ENCODE measurements around the gene ESPNL.

Gene ESPNL

DNA sequence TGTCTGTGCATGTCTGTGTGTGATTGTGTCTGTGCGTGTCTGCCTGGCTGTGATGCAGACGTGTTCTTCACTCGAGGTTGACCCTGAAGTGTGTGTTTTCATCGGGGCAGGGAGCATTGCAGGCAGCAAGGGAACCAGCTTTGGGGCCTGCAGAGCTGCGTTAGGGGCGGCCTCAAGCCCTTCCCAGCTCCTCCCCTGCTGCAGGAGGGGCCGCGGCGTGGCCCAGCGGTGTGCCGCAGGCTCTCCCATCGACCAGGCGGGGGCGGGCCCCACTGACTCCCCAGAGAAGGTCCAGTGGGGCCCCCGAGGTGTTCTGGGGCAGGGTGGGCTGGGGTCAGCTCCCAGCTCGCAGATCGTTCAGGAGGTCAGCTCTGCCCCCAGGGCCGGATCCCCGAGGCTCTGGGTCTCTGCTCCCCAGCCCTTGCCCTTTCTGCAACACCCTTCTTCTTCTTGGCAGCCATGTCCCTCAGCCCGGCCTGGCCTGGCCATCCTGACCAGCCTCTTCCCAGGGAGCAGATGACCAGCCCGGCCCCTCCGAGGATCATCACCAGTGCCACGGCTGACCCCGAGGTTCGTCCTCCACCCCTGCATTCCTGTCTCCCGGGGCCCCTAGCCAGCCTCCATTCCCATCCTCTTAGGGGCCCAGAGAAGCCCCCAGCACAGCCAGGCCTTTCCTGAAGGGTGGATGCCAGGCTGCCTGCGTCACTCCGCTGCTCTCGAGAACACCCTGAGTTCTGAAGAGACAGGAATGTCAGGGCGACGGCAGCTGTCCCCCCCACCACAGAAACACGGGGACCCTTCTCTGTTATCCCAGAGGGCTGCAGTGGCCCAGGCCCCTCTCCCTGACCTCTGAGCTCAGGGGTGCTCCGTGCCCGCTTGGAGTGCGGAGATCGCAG lies 27.3 kb downstream of the ESPNL start:
- in situ Hi-C loops (cut with HindIII; ENCODE audit: low sequenced_read_pairs), result no loop called here

DNA sequence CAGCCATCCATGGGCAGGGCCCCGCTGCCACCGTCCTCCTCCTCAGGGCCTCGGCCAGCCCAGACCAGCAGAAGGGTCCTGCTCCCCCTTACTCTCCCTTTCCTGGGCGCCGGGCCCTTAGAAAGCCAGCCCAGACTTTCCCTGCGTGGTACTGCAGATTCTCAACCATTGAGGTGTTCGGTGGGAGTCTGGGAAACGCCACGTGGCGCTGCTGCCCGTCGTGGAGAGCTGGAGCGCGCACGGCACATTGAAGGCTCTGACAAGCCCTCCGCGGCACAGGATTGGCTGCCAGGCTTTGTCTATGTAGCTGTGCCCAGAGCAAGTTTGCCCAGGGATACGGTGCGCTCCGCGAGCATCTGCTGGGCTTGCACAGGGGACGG lies 27.9 kb downstream of the ESPNL start:
- in situ Hi-C loops (cut with HindIII; ENCODE audit: low sequenced_read_pairs), result no loop called here

DNA sequence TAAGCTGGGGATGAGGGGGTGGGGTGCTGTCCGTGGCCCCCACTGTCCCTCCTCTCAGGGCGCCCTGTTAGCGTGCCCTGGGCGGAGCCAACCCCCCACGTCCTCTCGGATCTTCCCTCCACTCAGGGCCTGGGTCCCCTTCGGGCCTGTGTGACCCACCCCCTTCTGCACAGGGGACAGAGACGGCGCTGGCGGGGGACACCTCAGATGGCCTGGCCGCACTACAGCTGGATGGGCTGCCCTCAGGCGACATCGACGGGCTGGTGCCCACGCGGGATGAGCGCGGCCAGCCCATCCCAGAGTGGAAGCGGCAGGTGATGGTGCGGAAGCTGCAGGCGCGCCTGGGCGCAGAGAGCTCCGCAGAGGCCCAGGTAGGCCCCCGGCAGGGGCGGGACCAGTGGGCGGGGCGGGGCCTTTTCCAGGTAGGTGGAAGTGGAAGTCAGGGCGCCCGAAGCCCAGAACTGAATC lies 28.4 kb downstream of the ESPNL start:
- in situ Hi-C loops (cut with HindIII; ENCODE audit: low sequenced_read_pairs), result no loop called here

GRCh38 chr2:238129166-238130010 lies 29.2 kb downstream of the ESPNL start:
- in situ Hi-C loops (cut with HindIII; ENCODE audit: low sequenced_read_pairs), result no loop called here

DNA sequence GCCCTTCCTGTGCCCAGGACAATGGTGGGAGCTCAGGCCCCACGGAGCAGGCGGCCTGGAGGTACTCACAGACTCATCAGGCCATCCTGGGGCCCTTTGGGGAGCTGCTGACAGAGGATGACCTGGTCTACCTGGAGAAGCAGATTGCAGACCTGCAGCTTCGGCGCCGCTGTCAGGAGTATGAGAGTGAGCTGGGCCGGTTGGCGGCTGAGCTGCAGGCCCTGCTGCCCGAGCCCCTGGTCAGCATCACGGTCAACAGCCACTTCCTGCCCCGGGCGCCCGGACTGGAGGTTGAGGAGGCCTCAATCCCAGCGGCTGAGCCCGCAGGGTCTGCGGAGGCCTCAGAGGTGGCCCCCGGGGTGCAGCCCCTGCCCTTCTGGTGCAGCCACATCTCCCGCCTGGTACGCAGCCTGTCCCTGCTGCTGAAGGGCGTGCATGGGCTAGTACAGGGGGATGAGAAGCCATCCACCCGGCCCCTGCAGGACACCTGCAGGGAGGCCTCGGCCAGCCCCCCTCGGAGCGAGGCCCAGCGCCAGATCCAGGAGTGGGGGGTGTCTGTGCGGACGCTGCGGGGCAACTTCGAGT lies 30.1 kb downstream of the ESPNL start:
- in situ Hi-C loops (cut with HindIII; ENCODE audit: low sequenced_read_pairs), result no loop called here

DNA sequence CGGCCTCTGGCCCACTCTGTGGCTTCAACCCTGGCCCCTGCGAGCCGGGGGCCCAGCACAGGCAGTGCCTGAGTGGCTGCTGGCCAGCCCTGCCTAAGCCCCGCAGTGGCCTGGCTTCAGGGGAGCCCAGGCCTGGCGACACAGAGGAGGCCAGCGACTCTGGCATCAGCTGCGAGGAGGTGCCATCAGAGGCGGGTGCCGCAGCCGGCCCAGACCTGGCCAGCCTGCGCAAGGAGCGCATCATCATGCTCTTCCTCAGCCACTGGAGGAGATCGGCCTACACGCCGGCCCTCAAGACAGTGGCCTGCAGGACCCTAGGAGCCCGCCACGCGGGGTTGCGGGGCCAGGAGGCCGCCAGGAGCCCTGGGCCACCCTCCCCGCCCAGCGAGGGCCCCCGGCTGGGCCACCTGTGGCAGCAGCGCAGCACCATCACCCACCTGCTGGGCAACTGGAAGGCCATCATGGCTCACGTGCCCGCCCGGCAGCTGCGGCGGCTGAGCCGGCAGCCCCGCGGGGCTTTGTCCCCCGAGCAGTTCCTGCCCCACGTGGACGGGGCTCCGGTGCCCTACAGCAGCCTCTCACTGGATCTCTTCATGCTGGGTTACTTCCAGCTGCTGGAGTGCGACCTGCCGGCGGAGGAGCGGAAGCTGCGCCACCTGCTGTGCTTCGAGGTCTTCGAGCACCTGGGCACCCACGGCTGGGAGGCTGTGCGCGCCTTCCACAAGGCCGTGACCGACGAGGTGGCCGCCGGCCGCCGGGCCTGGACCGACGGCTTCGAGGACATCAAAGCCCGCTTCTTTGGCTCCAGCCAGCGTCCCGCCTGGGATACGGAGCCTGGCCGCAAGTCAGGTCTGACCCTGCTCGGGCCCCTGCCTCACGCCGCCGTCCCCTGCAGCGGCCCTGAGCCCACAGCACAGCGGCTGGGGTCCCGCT lies 30.8 kb downstream of the ESPNL start:
- in situ Hi-C loops (cut with HindIII; ENCODE audit: low sequenced_read_pairs), result no loop called here

DNA sequence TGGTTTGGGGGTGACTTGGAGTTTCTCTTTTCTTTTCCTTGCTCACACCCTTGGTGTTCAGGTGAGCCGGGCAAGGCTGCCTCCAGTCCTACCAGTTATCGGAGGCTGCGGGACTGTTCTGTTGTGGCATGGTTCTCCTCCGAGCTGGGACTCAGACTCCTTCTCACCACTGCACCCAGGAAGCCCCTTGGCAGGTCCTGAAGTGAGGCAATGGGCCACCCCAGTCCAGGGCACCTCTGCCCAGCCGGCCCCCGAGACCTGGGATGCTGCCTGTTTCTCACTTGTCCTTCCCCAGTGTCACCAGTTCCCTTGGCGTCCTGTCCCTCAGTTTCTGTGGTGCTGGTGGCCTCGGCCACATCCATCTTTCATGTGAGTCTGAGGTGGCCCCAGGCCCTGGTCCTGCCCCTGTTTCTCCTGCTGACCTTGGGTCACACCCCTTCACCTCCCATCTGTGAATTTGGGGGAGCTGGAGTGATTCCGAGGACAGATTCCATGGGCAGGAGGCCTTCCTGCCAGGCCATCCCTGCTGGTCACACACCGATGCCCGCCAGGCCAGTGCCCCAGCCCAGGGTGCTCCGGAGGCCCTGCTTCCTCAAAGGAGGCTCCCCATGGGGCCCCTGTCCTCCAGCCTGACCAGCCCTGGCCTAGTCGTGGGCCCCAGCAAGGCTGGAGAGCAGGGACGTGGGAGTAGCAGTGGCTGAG lies 31.8 kb downstream of the ESPNL start:
- in situ Hi-C loops (cut with HindIII; ENCODE audit: low sequenced_read_pairs), result no loop called here

DNA sequence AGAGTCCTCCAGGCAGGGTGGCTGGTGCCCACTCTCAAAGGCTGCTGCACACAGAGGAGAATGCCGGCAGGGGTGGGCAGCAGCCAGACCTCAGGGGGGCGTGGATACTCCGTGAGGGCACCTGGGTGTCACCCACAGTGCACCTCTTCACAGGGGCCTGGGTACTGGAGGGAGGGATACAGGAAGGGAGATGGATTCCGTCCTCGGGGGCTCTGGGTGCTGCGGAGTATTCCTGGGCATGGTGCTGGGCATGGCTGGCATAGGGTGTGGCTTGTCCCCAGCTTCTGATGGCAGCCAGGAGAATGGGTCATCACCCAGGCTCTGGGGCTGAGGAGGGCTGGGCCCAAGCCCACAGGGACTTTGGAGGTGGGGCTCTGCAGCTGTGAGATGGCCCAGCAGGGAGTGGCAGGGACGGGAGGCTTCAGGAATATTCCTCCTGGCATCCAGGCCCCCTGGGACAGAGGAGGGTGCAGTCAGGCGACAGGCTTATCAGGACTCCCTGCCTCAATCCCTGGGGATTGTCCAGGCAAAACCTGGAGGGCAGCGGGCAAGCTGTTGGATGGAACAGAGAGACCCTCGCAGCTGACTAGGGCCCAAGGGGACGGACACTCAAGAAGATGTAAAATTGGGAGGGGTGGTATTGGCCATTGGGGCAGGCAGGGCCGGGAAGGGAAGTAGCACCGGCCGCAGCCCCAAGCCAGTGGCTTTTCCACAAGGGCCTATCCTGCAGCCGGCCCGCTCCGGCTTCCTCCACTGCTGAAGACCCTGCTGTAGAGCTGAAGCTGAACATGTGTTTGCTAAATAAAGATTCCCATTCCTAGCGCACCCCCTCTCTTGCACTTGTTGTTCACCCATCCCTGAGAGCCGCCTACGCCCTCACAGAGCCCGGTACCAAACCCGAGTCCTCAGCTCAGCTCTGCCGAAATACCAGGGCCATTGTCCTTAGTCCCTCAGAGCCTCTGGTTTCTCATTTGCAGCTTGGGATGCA lies 32.6 kb downstream of the ESPNL start:
- in situ Hi-C loops (cut with HindIII; ENCODE audit: low sequenced_read_pairs), result no loop called here

GRCh38 chr2:238133499-238134392 lies 33.6 kb downstream of the ESPNL start:
- in situ Hi-C loops (cut with HindIII; ENCODE audit: low sequenced_read_pairs), result no loop called here

- in situ Hi-C loops (cut with HindIII; ENCODE audit: low sequenced_read_pairs), result no loop called here
Observed at GRCh38 chr2:238134393-238134785, 34.2 kb downstream of the ESPNL start.

DNA sequence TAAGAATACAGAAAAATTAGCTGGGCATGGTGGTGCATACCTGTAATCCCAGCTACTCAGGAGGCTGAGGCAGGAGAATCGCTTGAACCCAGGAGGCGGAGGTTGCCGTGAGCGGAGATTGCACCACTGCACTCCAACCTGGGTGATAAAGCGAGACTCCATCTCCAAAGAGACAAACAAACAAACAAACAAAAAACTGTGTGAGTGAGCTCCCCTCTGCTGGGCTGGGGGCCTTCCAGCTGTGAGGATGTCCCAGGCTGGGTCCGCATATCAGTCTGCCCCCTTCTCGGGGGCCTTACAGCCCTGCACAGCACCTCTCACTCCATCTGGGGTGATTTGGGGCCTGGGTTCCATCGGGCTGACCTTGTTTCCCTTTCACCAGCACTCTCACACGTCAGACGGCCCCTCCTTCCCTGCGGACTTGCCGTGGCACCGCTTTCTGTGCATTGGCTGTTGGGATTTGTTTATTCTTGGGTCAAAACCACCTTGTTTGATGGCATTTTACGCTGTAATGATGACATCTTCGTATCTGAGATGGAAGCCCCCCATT lies 35.5 kb downstream of the ESPNL start:
- in situ Hi-C loops (cut with HindIII; ENCODE audit: low sequenced_read_pairs), result no loop called here

DNA sequence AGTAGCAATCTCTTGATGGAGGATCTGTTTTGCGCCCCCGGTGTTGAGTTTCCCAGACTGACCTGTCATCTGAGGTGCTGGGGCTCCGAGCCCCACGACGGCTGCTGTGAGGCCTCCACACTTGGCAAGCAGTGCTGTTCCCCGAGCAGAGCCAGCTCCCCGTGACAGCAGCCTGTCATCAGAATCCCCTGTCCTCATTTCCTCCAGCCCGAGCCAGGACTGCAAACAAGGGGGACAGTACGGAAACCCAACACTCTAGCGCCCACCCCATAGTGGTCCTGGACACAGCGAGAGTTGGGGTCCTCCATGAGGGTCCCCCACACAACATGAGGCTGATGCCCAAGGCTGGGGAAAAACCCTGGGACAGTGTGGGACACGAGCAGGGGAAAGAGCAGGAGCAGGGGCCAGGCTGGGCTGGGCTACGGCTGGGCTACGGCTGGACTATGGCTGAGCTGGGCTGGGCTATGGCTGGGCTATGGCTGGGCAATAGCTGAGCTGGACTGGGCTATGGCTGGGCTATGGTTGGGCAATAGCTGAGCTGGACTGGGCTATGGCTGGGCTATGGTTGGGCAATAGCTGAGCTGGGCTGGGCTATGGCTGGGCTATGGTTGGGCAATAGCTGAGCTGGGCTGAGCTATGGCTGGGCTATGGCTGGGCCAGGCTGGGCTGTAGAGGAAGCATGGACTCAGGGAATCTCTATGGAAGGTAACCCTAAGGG lies 36.8 kb downstream of the ESPNL start:
- in situ Hi-C loops (cut with HindIII; ENCODE audit: low sequenced_read_pairs), result no loop called here

DNA sequence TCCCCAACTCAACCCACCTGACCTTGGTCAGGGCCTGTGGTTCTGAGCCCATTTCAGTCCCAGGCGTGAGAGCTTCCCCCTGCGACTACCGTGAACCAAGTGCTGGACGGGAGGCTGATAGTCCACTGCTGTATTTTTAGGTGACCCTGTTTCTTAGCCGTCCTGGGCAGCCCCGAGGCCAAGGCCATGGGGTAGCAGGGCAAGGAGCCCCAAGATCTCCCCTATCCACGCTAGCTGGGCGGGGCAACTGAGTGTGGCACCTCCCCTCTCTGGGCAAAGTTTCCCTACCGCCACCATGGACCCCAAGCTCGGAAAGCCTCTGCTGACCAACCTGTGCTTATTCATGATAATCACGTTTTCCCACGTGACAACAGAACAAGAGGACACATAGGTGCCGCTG lies 37.7 kb downstream of the ESPNL start:
- in situ Hi-C loops (cut with HindIII; ENCODE audit: low sequenced_read_pairs), result no loop called here

GRCh38 chr2:238138331-238139195 lies 38.4 kb downstream of the ESPNL start, which contains the start of gene KLHL30:
Gene KLHL30, plus strand, starts transcription at chr2:238138668. Its CDS starts 2,087 bp downstream, at chr2:238140755.
- in situ Hi-C loops (cut with HindIII; ENCODE audit: low sequenced_read_pairs), result no loop called here

DNA sequence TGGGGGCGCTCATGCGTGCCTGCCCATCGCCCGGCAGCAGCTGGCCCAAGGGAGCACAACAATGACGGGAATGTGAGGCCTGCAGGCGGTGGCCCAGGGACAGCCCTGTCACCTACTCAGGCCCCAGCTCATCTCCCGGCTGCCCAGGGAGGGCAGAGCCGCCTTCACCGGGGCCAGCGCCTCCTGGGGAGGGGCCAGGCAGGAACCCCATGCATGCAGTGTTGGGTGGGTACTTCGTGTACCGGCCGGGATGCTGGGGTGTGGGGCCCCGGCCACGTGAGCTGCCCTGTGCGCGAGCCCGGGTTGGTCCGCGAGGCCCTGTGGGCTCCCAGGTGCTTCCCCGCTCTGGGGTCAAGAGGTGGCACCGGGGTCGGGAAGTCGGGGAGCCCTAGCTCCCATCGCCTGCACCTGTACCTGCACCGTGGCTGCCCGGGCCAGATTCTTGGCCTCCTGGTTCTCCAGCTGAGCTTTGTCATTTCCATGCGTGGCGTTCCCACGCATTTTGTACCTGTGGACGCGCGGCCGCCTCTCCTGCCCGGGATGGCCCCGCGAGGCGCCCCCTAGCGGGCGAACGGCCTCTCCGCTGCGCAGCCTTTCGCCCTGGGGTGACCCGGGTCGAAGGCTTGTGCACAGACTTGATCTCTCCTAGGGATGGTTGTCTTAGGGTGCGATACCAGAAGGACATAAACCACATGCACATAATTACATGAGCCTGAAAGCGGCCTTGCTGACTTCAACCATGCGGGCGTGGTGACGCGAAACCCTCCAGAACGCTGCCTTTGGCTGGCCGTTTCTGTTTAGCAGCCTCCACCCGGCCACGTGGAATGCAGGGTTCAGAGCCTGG lies 39.3 kb downstream of the ESPNL start:
- in situ Hi-C loops (cut with HindIII; ENCODE audit: low sequenced_read_pairs), result no loop called here

Measured in DLD1 (cell line).